Measurements from ENCODE around the gene STING1.

Gene STING1

GRCh38 chr5:139475865-139476617, 6.5 kb downstream of the STING1 start:
- TF ChIP-seq SIN3A (IDR thresholded peaks at IDR 0.05; ENCODE audit: borderline replicate concordance, insufficient read depth, low read length) (no peak), POLR2AphosphoS5 (IDR thresholded peaks at IDR 0.05; ENCODE audit: low read depth, low read length) (no peak), REST (IDR thresholded peaks at IDR 0.05; ENCODE audit: insufficient read depth in 1 of 2, low read depth in 2 of 2, low read length in 2 of 2) (no peak), TAF1 (IDR thresholded peaks at IDR 0.05; ENCODE audit: borderline replicate concordance, insufficient read depth, low read length) (no peak), FOXP2 (optimal IDR thresholded peaks at IDR 0.05; ENCODE audit: borderline replicate concordance, extremely low read depth, extremely low read length, insufficient read depth) (no peak)

- TF ChIP-seq REST (IDR thresholded peaks at IDR 0.05; ENCODE audit: insufficient read depth in 1 of 2, low read depth in 2 of 2, low read length in 2 of 2) (no peak), POLR2AphosphoS5 (IDR thresholded peaks at IDR 0.05; ENCODE audit: low read depth, low read length) (no peak), TAF1 (IDR thresholded peaks at IDR 0.05; ENCODE audit: borderline replicate concordance, insufficient read depth, low read length) (no peak), SIN3A (IDR thresholded peaks at IDR 0.05; ENCODE audit: borderline replicate concordance, insufficient read depth, low read length) (no peak), FOXP2 (optimal IDR thresholded peaks at IDR 0.05; ENCODE audit: borderline replicate concordance, extremely low read depth, extremely low read length, insufficient read depth) (no peak)
These were observed 7.4 kb downstream of the STING1 start for GRCh38 chr5:139474890-139475791.

DNA sequence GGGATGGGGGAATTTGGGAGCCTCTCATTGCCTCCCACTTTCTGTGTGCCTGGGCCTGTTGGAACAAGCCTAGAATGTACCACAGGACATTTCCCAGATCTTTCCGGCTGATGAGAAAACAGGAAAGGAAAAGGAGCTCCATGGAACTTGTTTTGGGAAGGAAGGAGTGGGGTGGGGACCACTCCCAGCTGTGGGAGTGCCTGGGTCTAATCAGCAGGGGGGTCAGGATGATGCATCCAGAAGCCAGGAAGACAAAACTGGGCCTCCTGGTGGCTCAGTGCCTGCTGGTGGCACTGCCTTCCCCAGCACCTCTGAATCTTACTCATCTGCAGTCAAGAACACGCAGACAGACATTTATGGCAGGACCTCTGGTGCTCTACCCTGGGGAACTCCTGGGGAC, 9.0 kb downstream of the STING1 start:
- TF ChIP-seq POLR2AphosphoS5 (IDR thresholded peaks at IDR 0.05; ENCODE audit: low read depth, low read length) (no peak), SIN3A (IDR thresholded peaks at IDR 0.05; ENCODE audit: borderline replicate concordance, insufficient read depth, low read length) (no peak), TAF1 (IDR thresholded peaks at IDR 0.05; ENCODE audit: borderline replicate concordance, insufficient read depth, low read length) (no peak), REST (IDR thresholded peaks at IDR 0.05; ENCODE audit: insufficient read depth in 1 of 2, low read depth in 2 of 2, low read length in 2 of 2) (no peak), FOXP2 (optimal IDR thresholded peaks at IDR 0.05; ENCODE audit: borderline replicate concordance, extremely low read depth, extremely low read length, insufficient read depth) (no peak)

GRCh38 chr5:139473105-139473504, 9.5 kb downstream of the STING1 start:
- no peak for TF ChIP-seq REST (IDR thresholded peaks at IDR 0.05; ENCODE audit: insufficient read depth in 1 of 2, low read depth in 2 of 2, low read length in 2 of 2)
- no peak for TF ChIP-seq TAF1 (IDR thresholded peaks at IDR 0.05; ENCODE audit: borderline replicate concordance, insufficient read depth, low read length)
- TF ChIP-seq POLR2AphosphoS5 (IDR thresholded peaks at IDR 0.05; ENCODE audit: low read depth, low read length): no peak
- no peak for TF ChIP-seq FOXP2 (optimal IDR thresholded peaks at IDR 0.05; ENCODE audit: borderline replicate concordance, extremely low read depth, extremely low read length, insufficient read depth)
- TF ChIP-seq SIN3A (IDR thresholded peaks at IDR 0.05; ENCODE audit: borderline replicate concordance, insufficient read depth, low read length): no peak
